Muscle layer of duodenum (tissue), 2 donors: Measurements from ENCODE around the gene HK1.

Experiments used
- H3K27ac ChIP-seq: one replicate; pipeline ENCODE4 v1.7.0; 2013; ENCODE audit warnings: mild to moderate bottlenecking, low read length
- H3K27me3 ChIP-seq: one replicate; pipeline ENCODE4 v1.7.0; 2013; ENCODE audit warnings: low read depth, mild to moderate bottlenecking, control low read depth, low read length
- H3K36me3 ChIP-seq, 2 donors: one replicate each; pipeline ENCODE4 v1.7.0; 2013; ENCODE audit warnings: low read length in 2 of 2, control low read depth in 1 of 2, mild to moderate bottlenecking in 1 of 2; ENCODE audit not compliant: insufficient read depth in 2 of 2, control insufficient read depth in 1 of 2
- H3K4me1 ChIP-seq, 2 donors: one replicate each; pipeline ENCODE4 v1.7.0; 2013; ENCODE audit warnings: low read length in 2 of 2, mild to moderate bottlenecking in 2 of 2, control low read depth in 1 of 2, moderate library complexity in 1 of 2; ENCODE audit not compliant: insufficient read depth in 2 of 2, control insufficient read depth in 1 of 2
- H3K4me3 ChIP-seq, 2 donors: one replicate each; pipeline ENCODE4 v1.7.0; 2013; ENCODE audit warnings: low read length in 2 of 2, low read depth in 1 of 2, mild to moderate bottlenecking in 1 of 2
- H3K9me3 ChIP-seq, 2 donors: one replicate each; pipeline ENCODE4 v1.7.0; 2013; ENCODE audit warnings: low read length in 2 of 2, control low read depth in 1 of 2, mild to moderate bottlenecking in 1 of 2; ENCODE audit not compliant: control insufficient read depth in 1 of 2
- donor health status: healthy.

Gene HK1

DNA sequence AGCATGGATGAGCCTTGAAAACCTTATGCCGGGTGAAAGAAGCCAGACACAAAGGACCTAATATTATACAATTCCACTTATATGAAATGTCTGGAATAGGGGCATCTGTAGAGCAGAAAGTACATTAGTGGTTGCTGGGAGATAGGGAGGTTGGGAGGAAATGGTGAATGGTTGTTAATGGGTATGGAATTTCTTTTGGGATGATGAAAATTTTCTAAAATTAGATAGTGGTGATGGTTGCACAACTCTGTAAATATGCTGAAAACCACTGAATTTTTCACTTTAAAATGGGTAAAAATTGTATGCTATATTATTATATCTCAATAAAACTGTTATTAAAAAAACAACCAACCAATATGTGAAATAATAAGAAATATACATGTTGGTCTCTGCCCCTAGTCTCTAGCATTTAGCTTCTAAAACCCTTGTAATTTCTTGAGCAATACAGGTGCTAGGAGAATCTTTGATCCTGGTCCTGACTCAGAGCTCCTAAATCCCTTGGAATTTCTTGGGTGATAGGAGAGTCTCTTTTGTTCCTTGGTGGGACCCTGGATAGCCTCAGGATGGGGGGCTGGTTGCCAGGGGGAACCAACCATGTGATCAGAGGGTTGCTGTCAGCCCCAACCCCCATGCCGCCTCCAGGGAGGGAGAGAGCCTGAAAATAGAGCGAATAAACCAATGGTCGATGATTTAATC is 74.4 kb downstream of the HK1 start:
- Histone ChIP-seq H3K27ac (no peak overlapping the region), H3K36me3 (no peaks in the 10 kb centered on the region), H3K4me3 (no peak overlapping the region), H3K27me3 (no peaks in the 10 kb centered on the region), H3K9me3 (no peaks in the 10 kb centered on the region), H3K4me1 (peaks cover 10% of the 10 kb centered on the region in 2 donors)

DNA sequence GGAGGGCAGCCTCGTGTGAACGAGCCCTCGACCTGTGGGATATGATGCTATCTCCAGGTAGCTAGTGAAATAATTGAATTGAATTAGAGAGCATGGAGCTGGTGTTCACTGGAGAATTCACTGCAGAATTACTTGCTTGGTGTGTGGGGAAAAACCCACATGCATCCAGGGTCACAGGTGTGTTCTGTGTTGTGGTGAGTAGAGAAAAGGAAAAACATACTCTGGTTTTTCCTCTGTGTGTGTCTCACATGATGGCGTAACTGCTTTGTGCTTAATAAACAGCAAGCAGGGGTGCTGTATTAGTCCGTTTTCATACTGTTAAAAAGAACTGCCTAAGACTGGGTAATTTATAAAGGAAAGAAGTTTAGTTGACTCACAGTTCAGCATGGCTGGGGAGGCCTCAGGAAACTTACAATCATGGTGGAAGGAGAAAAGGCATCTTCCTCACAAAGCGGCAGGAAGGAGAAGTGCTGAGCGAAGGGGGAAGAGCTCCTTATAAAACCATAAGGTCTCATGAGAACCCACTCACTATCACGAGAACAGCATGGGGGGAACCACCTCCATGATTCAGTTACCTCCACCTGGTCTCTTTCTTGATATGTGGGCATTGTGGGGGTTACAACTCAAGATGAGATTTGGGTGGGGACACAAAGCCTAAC is 75.8 kb downstream of the HK1 start:
- Histone ChIP-seq H3K36me3 (no peaks in the 10 kb centered on the region), H3K27ac (no peak overlapping the region), H3K9me3 (no peaks in the 10 kb centered on the region), H3K4me3 (no peak overlapping the region), H3K27me3 (no peaks in the 10 kb centered on the region), H3K4me1 (peaks cover 6 to 18% of the 10 kb centered on the region in 2 donors)

DNA sequence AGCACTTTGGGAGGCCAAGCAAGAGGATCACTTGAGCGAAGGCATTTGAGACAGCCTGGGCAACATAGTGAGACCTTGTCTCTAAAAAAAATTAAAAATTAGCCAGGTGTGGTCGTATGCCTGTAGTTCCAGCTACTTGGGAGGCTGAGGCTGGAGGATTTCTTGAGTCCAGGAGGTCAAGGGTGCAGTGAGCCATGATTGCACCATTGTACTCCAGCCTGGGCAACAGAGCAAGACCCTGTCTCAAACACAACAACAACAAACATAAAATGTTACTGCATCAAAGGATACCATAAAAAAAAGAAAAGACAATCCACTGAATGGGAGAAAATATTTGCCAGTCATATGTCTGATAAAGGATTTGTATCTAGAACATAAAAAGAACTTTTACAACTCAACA is 77.9 kb downstream of the HK1 start:
- Histone ChIP-seq H3K27me3 (no peaks in the 10 kb centered on the region), H3K27ac (no peak overlapping the region), H3K4me1 (peaks cover 10 to 31% of the 10 kb centered on the region in 2 donors), H3K36me3 (peaks cover 0 to 6% of the 10 kb centered on the region in 2 donors), H3K4me3 (no peak overlapping the region), H3K9me3 (no peaks in the 10 kb centered on the region)

DNA sequence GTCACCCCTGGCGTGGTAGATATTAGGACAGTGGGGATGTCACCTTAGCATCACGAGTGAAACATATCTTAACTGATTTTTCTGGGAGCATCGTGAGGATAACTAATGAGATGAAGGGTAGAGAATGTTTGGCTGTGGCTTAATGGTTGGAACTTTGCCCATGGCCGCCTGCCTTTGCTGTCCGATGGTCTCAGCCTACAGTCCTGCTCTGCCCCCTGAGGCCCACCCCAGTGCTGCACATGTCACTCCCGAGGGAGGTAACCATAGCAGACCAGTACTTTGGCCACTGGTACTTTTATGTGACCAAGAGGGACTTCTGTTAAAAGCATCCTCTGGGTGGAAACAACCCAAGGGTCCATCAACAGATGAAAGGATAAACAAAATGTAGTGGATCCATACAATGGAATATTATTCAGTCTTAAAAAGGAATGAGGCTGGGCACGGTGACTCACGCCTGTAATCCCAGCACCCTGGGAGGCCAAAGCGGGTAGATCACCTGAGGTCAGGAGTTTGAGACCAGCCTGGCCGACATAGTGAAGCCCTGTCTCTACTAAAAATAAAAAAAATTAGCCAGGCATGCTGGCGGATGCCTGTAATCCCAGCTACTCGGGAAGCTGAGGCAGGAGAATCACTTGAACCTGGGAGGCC is 80.0 kb downstream of the HK1 start:
- no peaks in the 10 kb centered on the region for H3K9me3 ChIP-seq
- no peak overlapping the region for H3K4me3 ChIP-seq
- peaks cover 0 to 11% of the 10 kb centered on the region in 2 donors for H3K36me3 ChIP-seq
- H3K27me3 ChIP-seq: no peaks in the 10 kb centered on the region
- peaks cover 12 to 37% of the 10 kb centered on the region in 2 donors for H3K4me1 ChIP-seq
- no peak overlapping the region for H3K27ac ChIP-seq

DNA sequence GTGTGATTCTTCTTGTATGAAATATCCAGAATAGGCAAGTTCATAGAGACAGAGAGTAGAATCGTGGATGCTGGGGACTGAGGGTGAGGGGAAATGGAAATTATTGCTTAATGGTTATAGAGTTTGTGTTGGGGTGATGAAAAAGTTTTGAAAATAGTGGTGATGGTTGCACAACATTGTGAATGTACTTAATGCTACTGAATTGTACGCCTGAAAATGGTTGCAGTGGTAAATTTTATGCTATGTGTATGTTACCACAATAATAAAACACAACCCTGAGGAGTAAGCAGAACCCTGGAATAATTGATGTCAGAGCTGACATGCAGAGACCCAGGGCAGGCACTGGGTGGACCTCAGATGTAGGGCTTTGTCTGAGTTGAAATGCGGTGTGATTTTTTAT is 80.9 kb downstream of the HK1 start:
- Histone ChIP-seq H3K27ac (no peak overlapping the region), H3K4me1 (peaks cover 12 to 37% of the 10 kb centered on the region in 2 donors), H3K36me3 (peaks cover 0 to 11% of the 10 kb centered on the region in 2 donors), H3K4me3 (no peak overlapping the region), H3K9me3 (no peaks in the 10 kb centered on the region), H3K27me3 (no peaks in the 10 kb centered on the region)

DNA sequence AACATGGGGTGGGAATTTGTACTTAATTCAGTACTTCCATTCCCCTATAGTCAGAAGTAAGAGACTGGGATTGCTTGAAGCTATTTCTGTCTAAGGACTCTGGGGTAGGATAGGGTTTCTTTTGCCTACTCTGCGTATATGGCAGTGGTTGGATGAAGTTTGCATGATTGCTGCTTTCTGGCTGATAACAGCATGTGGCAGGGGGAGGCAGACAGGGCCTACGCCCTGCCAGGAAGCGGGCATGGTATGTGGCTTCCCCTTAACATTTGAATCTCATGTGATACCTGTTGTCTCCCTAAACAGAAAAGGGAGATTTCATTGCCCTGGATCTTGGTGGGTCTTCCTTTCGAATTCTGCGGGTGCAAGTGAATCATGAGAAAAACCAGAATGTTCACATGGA is 81.3 kb downstream of the HK1 start:
- H3K4me3 ChIP-seq: no peak overlapping the region
- peaks cover 12 to 37% of the 10 kb centered on the region in 2 donors for H3K4me1 ChIP-seq
- no peak overlapping the region for H3K27ac ChIP-seq
- peaks cover 0 to 11% of the 10 kb centered on the region in 2 donors for H3K36me3 ChIP-seq
- H3K9me3 ChIP-seq: no peaks in the 10 kb centered on the region
- no peaks in the 10 kb centered on the region for H3K27me3 ChIP-seq

DNA sequence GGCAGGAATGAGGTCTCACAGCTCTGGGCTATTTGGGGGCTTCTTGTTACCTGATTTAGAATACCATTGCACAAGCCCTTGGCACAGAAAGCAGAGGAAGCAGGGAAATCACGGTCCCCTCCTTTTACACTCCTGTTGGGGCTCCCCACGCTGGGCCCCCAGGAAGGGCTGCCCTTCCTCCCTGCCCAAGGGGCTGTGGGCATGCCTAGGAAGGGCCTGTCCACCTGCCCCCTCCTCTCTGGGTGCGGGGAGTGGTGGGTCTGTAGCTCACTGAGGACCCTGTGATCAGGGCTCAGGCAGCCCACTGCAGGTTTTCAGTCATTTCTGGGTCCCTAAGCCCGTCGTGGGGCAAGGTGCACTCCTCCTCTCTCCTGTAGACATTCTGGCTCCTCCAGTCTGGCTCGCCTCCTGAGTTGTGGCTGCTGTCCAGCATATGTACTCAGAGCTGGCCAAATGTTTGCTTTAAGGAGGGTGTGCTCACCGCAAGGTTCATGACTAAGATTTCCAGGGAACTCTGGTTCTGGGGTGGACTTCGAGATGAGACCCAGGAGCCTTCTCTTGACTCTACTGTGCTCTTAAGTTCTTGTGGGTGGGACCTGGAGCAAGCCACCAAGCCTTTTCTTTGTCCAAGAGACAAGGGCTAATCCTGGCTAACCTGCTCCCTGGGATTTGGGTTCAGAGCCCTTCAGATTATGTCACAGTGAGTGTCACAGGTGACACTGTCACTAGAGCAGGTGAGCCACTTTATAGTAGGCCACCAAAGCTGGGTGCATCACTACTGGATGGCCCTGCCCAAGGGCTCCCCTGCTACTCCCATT is 82.4 kb downstream of the HK1 start:
- Histone ChIP-seq H3K4me1 (peaks cover 12 to 37% of the 10 kb centered on the region in 2 donors), H3K9me3 (no peaks in the 10 kb centered on the region), H3K27ac (peak overlapping the region; percentile 40), H3K36me3 (peaks cover 0 to 22% of the 10 kb centered on the region in 2 donors), H3K27me3 (no peaks in the 10 kb centered on the region), H3K4me3 (no peak overlapping the region)

DNA sequence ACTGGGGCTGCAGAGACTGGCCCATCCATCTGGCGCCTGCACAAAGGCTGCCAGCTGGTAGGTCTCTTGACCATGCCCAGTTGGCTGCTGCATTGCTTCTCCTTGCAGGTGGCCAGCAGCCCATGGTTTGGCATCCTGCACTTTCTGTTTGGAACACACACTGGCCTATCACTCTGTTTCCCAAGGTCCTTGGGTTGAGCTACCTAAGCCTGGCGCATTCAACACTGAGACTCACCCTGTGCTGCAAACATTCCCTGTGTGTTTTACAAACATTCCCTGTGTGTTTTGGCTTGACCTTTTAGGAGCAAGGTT is 83.0 kb downstream of the HK1 start:
- Histone ChIP-seq H3K4me3 (no peak overlapping the region), H3K9me3 (no peaks in the 10 kb centered on the region), H3K27me3 (no peaks in the 10 kb centered on the region), H3K27ac (peak overlapping the region; percentile 40), H3K36me3 (peaks cover 3 to 28% of the 10 kb centered on the region in 2 donors), H3K4me1 (peaks cover 12 to 37% of the 10 kb centered on the region in 2 donors)

DNA sequence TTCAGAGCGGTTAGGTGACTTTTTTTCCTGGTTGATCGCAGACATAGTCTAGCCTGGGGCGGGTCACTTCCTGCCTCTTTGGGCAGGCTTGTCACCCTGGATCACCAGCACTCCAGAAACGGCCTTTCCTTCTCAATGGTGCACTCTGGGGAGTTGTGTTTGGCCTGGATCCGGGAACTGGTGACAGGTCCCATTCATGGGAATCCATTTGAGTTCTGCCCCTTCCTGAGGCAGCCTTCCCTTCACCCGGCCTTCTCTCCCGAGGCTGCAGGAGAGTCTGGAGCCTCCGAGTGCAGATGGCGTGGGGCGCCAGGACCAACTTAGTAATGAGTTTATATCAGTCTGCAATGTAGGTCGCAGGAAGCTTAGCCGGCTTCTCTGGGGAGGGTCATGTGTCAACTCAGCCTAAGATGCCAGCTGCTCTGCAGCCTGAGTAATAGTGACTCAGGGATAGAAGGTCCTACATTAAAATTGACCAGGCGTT is 84.2 kb downstream of the HK1 start:
- Histone ChIP-seq H3K4me1 (peaks cover 12 to 42% of the 10 kb centered on the region in 2 donors), H3K4me3 (no peak overlapping the region), H3K27me3 (no peaks in the 10 kb centered on the region), H3K27ac (no peak overlapping the region), H3K9me3 (no peaks in the 10 kb centered on the region), H3K36me3 (peaks cover 6 to 31% of the 10 kb centered on the region in 2 donors)

DNA sequence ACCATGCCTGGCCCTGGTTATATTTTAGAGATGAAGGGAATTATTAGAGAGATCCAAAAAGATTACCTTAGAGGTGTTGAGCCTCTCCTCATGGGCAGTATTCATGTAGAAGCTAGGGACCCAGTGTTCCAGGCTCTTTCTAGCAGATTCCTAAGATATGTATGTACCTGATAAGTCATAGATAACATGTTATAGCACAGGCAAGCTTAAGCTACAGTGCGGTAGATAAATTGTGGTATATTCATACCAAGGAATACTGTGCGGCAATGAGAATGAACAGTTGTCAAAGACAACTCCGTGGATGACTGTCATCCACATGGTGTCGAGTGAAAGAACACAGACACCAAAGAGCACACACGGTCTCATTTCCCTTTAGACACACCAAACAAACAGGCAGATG is 85.4 kb downstream of the HK1 start:
- peaks cover 16 to 37% of the 10 kb centered on the region in 2 donors for H3K36me3 ChIP-seq
- H3K9me3 ChIP-seq: no peaks in the 10 kb centered on the region
- no peaks in the 10 kb centered on the region for H3K27me3 ChIP-seq
- H3K4me1 ChIP-seq: peaks cover 12 to 34% of the 10 kb centered on the region in 2 donors
- no peak overlapping the region for H3K4me3 ChIP-seq
- no peak overlapping the region for H3K27ac ChIP-seq
